HG03558 (cell line): ENCODE data around the gene TMEM126B.

Experiments used
- ATAC-seq: cut with Tn5 transposase; IDR thresholded peaks from one replicate; pipeline ENCODE4 v1.9.1; 2021; ENCODE audit warnings: moderate number of reproducible peaks; ENCODE audit not compliant: unreplicated experiment; ENCODE audit errors: extremely low read depth

TMEM126B gene

DNA sequence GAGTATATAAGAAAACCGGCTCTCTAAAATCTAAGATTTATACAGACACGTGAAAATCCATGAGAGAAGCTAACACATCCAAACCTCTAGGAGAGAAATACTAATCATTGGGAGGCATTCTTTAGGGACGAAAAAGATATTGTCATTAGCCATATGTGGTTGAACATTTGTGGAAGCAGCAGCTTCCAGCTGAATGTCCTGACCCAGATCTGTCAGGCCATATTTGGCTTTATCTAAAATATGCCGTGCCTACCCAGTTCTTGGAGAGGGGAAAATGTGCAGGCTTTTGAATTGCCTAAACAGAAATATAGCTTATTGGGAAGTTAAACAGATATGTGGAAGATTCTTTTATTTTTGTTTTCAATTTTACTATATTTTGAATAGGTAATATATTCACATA, 51.2 kb downstream of the TMEM126B start:
- ATAC-seq, result no peak

DNA sequence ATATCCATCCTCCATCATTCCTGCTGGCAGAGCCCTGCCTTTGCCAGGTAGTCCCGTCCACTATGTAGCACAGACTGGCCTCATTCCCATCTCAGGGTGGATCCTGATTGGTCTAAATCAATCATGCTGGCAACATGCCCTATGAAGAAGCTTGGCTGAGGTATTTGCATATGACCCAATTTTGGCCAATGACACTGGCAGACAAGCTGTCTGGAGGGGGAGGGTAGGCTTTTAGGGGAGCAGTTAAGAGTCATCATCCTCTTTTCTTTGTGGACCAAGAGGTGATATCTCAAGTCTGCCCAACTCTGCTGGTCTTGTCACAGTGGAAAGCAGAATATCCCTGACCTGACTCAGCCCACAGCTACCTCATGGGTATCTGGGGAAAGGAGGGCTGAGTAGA, 52.5 kb downstream of the TMEM126B start:
- ATAC-seq, result no peak

DNA sequence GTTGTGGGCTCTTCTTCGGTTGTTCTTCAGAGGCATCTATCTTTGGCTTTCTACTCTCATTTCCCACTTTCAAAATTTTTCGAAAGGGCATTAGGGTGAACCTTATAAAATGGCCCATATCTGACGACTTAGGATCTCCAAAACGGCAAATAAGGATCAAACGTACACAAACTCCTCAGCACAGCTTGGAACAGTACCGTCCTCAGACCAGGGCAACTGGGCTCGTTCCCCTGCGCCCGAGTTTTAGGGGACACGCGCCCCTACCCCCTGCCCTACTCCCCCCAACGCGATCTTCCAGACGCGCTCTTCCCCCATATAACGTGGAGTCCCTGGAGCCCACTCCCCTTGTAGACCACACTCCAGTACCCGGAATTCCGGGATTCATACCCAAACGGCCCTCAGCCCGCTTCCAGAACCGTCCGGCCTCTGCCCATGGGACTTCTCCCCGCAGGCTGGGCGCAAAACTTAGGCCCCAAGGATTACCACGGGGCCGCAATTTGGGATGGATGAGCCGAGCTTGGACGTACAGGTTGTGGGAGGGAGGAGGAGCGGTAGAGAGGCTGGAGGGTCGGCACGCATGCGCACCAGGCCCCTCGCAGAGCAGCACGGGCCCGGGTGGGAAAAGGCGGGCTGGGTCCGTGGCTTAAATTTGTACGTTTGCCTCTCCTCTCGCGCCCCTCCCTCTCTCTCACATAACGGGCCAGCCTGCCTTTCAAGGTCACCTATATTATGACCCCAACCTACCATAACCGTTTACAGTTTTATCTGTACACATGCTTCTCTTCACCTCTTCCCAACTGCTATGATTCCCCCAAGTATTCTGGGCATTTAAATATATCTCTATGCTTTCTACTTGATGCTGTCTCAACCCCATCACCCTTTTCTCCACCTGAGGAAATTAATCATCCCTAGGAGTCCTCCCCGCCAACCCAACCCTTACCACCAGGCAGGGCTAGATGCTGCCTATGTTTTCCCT, 54.2 kb downstream of the TMEM126B start:
- peak; percentile 53 for ATAC-seq

DNA sequence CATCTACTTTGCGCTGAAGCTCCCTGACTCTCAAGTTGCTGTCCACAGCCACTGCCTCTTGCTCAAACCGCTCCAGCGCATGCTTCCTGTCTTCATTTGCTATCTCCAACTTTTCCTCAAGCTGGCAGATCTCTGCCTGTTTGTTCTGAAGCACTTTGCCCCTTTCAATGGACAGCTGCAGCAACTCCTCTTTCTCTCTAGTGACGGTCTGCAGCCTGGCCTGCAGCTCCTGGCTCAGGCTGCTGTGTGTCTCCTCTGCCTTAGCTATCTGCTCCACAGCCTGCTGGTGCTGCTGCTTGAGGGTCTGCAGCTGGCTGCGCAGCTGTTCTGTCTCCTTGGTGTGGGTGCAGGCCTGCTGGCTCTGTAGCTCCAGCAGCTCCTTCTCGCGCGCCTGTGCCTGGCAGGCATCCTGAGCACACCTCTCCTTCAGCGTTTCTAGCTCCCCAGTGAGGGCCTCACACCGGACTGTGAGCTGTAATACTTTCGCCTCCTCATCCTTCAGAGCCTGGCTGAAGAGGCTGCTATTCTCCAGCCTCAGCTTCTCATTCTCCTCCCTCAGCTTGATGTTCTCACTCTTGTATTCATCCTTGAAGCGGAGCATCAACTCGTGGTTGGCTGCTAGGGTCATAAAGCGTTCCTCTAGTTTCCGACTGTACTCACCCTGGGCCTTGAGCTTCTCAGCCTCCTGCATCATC, 56.9 kb downstream of the TMEM126B start:
- ATAC-seq, result no peak

DNA sequence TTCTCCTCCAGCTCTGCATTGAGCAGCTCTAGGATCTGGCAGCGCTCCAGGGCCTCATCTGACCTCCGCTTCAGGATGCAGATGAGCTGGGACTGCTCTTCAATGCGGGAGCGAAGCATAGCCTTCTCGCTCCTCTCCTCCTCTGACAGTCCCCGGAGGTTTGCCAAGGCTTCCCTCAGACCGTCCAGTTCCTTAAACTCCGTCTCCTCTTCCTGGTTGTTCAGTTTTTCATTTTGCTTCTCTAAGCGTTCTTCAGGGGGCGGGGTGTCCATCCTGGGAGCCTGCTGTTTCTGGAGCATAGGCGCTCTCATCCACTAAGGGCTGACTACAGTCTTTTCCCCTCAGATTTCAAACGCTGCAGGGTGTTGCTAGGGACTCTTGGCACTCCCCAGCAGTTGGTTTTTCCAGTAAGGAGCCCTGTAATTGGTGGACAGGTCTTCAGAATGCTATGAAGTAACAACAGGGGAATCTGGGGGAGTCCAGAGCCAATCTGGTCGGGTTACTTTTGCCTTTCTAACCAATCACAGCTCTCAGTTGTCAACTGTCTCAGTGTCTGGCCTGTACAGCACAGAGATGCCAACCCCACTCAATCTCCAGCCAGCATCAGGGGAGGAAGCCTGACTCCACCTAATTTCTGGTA, 57.5 kb downstream of the TMEM126B start, which contains the start of gene CCDC89:
Gene CCDC89 (minus strand): TSS at position 376 of the 640 bp plus-strand sequence. CDS start 65 bp downstream, at position 311.
- ATAC-seq, result no peak
